Skeletal muscle satellite cell (primary cell): ENCODE measurements around the gene LILRB4.
"Not testable (repeated sequence)": the region's sequence is repeated elsewhere in the genome, so short reads cannot be mapped to it uniquely, and the experiment has no call there.

Experiments
- H3K27me3 ChIP-seq: 2 replicates; pipeline ENCODE4 v1.7.0; 2013; ENCODE audit warnings: low read length; ENCODE audit not compliant: control insufficient read depth, insufficient read depth
- H3K36me3 ChIP-seq: 2 replicates; pipeline ENCODE4 v1.7.0; 2013; ENCODE audit warnings: mild to moderate bottlenecking, control low read depth, low read length; ENCODE audit not compliant: insufficient read depth
- H3K4me1 ChIP-seq: 2 replicates; pipeline ENCODE4 v1.7.0; 2013; ENCODE audit warnings: low read length; ENCODE audit not compliant: control insufficient read depth, insufficient read depth
- H3K4me2 ChIP-seq: 2 replicates; pipeline ENCODE4 v1.7.0; 2013; ENCODE audit warnings: mild to moderate bottlenecking, low read length
- H3K4me3 ChIP-seq: 2 replicates; pipeline ENCODE4 v1.7.0; 2013; ENCODE audit warnings: low read length
- H3K9ac ChIP-seq: 2 replicates; pipeline ENCODE4 v1.7.0; 2013; ENCODE audit warnings: mild to moderate bottlenecking, low read depth, low read length, moderate library complexity
- H3K9me3 ChIP-seq: replicated peaks from 2 replicates; pipeline ENCODE4 v1.7.0; 2013; ENCODE audit warnings: mild to moderate bottlenecking, control low read depth, low read length

LILRB4 gene

DNA sequence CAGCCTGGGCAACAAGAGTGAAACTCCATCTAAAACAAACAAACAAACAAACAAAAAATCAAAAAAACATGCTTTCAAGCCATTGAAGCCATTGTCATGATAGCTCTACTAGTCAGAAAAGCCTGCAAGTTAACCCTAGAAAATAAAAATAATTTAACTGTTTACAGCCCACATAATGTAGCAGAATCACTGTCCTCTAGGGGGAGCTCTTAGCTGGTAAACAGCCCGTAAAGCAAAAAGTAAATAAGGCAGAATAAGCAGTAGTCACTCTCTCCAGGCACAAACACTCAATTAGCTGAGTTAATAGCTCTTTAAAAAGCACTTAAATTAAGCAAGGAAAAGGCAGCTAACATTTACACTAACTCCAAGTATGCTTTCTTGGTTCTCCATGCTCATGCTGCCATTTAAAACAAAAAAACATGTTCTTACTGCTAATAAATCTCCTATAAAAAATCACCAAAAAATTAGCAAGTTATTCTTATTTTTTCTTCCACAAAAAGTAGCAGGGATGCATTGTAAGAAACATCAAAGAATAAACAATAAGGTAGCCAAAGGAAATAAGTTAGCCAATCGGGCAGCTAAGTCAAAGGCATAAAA lies 11.3 kb downstream of the LILRB4 start:
- Histone ChIP-seq H3K9me3 (peaks cover 4% of the 10 kb centered on the region), H3K36me3 (no peaks in the 10 kb centered on the region), H3K4me1 (no peaks in the 10 kb centered on the region), H3K4me2 (no peak overlapping the region), H3K9ac (no peak overlapping the region), H3K27me3 (no peaks in the 10 kb centered on the region), H3K4me3 (no peak overlapping the region)

DNA sequence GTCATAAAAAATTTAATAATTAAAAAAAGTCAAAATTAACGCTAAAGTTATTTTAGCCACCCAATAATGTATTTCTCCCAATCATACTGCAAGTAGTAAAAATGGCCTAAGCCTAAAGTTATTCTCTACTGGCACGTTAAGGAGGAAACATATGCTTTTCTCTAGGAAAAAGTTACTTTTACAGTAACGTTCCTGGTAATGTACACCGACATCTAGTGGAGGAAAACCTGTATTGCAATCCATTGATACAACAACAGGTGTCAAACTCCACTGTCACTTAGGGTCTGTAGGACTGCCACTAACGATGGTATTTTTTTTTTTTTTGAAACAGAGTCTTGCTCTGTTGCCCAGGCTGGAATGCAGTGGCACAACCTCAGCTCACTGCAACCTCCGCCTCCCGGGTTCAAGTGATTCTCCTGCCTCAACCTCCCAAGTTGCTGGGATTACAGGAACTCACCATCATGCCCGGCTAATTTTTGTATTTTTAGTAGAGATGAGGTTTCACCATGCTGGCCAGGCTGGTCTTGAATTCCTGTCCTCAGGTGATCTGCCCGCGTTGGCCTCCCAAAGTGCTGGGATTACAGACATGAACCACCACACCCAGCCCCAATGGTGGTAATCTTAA lies 13.5 kb downstream of the LILRB4 start:
- H3K27me3 ChIP-seq, H3K4me3 ChIP-seq, H3K9me3 ChIP-seq, H3K9ac ChIP-seq, H3K4me1 ChIP-seq, H3K36me3 ChIP-seq, H3K4me2 ChIP-seq: not testable (repeated sequence)

DNA sequence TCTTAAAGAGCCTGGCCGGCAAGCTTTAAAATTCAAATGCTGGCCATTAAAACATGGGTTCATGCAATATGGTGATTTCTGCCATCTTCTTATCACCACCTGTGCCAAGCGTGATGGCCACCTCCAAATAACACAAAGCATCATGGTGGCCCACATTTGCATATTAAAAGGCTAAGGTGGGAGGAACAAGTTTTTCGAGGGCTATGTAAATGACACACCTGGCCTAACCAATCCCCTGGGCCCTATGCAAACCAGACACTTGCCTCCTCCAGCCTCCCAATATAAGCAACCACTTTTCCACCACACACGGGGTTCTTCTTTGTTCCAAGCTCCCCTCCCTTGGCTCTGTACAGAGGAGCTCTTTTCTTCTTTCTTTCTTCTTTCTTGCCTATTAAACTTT lies 14.4 kb downstream of the LILRB4 start:
- Histone ChIP-seq H3K9ac (no peak overlapping the region), H3K4me2 (no peak overlapping the region), H3K4me1 (no peaks in the 10 kb centered on the region), H3K36me3 (no peaks in the 10 kb centered on the region), H3K27me3 (no peaks in the 10 kb centered on the region), H3K9me3 (no peaks in the 10 kb centered on the region), H3K4me3 (no peak overlapping the region)

DNA sequence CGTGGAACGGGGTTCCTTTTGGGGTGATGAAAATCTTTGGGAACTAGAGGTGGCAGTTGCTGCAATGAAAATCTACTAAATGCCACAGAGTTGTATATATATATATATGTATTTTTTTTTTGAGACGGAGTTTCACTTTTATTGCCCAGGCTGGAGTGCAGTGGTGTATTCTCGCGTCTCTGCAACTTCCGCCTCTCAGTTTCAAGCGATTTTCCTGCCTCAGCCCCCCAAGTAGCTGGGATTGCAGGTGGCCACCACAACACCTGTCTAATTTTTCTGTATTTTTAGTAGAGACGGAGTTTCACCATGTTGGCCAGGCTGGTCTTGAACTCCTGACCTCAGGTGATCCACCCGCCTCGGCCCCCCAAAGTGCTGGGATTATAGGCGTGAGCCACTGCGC lies 18.8 kb downstream of the LILRB4 start:
- not testable (repeated sequence) for H3K4me2 ChIP-seq, H3K27me3 ChIP-seq, H3K9me3 ChIP-seq, H3K4me3 ChIP-seq, H3K9ac ChIP-seq, H3K4me1 ChIP-seq, H3K36me3 ChIP-seq

DNA sequence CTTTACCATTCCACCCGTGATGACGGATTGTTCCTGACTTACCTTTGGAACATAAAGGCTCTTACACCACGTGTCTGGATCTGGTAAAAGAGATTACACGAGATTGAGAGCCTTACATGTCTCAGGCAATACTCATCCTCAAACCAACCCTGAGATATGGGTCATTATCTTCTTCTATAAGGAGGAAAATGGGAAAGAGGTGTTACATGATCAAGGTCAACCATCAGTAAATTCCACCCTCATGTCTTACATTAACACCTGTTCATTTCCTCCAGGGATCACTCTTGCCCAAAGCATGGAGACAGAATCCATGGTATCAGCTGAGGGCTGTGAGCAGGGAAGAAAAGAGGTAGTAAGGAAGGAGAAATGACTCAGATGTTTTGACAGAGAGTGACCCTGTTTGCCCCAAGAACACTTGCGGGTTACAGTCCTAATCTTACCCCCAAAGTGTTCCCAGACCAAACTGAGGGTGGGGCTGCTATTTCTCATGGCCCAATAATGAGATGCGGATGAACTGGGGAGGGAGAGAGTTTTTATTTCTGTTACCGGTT lies 19.6 kb downstream of the LILRB4 start:
- Histone ChIP-seq H3K27me3 (no peaks in the 10 kb centered on the region), H3K4me2 (no peak overlapping the region), H3K36me3 (no peaks in the 10 kb centered on the region), H3K4me1 (no peaks in the 10 kb centered on the region), H3K9me3 (no peaks in the 10 kb centered on the region), H3K4me3 (no peak overlapping the region), H3K9ac (no peak overlapping the region)

DNA sequence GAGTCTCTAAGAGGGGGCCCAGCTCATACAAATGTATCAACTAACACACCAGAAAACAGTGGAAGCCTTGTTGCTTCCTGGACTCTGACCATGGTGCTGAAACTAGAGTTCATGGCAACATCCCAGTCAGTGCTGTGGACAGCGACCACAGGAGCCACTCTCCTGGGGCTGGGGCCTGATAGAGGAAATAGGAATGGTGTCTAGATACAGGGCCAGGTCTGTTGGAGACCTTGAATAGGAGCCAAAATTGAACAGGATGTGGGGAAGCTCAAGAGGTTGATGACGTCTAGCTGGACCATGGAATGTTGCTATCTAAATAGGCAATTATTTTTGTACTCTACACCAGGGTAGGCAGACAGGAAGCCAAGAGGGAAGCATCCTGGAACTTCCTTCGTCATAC lies 21.7 kb downstream of the LILRB4 start:
- H3K4me1 ChIP-seq = no peaks in the 10 kb centered on the region
- H3K4me3 ChIP-seq = no peak overlapping the region
- H3K9ac ChIP-seq = no peak overlapping the region
- H3K36me3 ChIP-seq = no peaks in the 10 kb centered on the region
- H3K27me3 ChIP-seq = no peaks in the 10 kb centered on the region
- no peaks in the 10 kb centered on the region for H3K9me3 ChIP-seq
- no peak overlapping the region for H3K4me2 ChIP-seq

DNA sequence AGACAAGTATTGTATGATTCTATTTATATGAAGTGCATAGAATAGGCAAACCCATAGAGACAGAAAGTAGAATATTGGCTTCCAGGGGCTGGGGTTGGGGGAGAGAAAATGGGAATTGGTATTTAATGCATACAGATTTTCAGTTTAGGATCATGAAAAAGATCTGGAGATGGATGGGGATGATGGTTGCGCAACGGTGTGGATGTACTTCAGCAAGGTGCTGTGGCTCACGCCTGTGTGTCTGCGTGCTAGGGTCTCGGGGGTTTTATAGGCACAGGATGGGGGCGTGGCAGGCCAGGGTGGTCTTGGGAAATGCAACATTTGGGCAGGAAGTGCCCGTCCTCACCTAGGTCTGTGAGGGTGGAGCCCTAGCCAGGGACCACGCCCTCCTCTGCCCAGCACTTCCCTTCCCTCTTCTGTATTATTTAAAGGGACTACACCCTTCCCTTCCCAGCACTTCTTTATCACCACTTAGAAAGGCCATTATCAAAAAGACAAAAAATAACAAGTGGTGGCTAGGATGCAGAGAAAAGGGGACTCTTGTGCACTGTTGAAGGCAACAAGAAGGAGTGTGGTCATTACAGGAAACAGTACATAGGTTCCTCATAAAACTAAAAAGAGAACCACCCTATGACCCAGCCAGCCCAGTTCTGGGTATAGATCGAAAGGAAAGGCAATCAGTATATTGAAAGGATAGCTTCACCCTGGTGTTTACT lies 29.0 kb downstream of the LILRB4 start:
- Histone ChIP-seq H3K27me3 (no peaks in the 10 kb centered on the region), H3K36me3 (no peaks in the 10 kb centered on the region), H3K4me3 (no peak overlapping the region), H3K4me1 (no peaks in the 10 kb centered on the region), H3K4me2 (no peak overlapping the region), H3K9me3 (no peaks in the 10 kb centered on the region), H3K9ac (no peak overlapping the region)

DNA sequence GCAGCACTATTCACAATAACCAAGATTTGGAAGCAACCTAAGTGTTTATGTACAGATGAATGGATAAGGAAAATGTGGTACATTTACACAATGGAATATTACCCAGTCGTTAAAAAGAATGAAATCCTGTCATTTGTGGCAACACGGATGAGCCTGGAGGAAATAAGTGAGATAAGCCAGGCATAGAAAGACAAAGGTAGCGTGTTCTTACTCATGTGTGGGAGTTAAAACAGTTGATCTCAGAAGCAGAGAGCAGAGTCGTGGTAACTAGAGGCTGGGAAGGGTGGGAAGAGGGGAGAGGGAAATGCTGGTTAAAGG lies 29.5 kb downstream of the LILRB4 start:
- Histone ChIP-seq H3K36me3 (no peaks in the 10 kb centered on the region), H3K9me3 (no peaks in the 10 kb centered on the region), H3K4me3 (no peak overlapping the region), H3K4me1 (no peaks in the 10 kb centered on the region), H3K27me3 (no peaks in the 10 kb centered on the region), H3K4me2 (no peak overlapping the region), H3K9ac (no peak overlapping the region)

DNA sequence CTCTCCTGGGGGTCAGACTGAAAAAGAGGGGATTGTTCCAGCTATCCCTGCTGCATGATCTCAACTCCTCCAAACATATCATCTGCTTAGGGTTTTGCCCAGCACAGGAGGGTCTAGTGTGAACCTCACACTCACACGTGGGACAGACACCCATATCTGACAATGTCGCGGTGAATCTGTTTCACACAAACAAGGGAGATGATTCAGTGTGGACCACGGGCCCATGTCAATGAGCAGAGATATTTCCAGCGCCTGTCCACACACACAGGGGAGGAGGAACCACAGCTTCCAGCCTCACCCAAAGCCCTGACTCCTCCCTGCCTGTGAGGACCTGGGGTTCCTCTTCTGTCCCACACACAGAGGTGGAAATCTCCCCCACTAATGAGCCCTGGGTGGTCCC lies 31.9 kb downstream of the LILRB4 start:
- Histone ChIP-seq H3K36me3 (no peaks in the 10 kb centered on the region), H3K9me3 (peaks cover 5% of the 10 kb centered on the region), H3K4me3 (no peak overlapping the region), H3K9ac (no peak overlapping the region), H3K4me2 (no peak overlapping the region), H3K4me1 (no peaks in the 10 kb centered on the region), H3K27me3 (no peaks in the 10 kb centered on the region)

DNA sequence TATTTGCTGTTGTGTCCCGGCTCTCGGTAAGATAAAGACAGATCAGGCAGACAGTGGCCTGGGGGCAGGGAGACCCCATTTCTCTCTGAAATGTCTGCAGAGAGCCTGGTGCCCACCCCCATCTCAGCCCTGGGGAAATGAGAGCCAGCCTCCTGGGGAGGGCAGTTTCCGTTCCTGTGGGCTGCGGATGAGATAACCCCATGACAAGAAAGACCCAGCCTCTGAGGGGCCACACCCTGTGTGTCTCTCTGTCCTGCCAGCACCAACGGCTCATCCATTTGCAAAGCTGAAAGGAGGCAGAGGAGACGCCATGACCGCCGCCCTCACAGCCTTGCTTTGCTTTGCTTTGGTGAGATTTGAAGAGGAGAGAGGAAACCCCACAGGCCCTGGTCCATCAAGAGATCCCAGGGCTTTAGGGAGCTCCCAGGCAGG lies 33.3 kb downstream of the LILRB4 start:
- Histone ChIP-seq H3K27me3 (no peaks in the 10 kb centered on the region), H3K4me1 (no peaks in the 10 kb centered on the region), H3K9me3 (peaks cover 5% of the 10 kb centered on the region), H3K9ac (no peak overlapping the region), H3K4me3 (no peak overlapping the region), H3K4me2 (no peak overlapping the region), H3K36me3 (no peaks in the 10 kb centered on the region)

DNA sequence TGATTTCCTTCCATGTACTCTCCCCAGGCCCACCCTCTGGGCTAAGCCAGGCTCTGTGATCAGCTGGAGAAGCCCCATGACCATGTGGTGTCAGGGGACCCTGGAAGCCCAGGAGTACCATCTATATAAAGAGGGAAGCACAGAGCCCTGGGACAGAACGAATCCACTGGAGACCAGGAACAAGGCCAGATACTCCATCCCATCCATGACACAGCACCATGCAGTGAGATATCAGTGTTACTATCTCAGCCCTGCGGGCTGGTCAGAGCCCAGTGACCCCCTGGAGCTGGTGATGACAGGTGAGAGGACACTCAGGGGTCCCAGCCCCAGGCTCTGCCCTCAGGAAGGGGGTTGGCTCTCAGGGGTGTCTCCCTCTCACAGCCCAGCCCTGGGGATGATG lies 34.0 kb downstream of the LILRB4 start:
- H3K27me3 ChIP-seq = no peaks in the 10 kb centered on the region
- H3K4me1 ChIP-seq = no peaks in the 10 kb centered on the region
- H3K4me3 ChIP-seq = no peak overlapping the region
- H3K4me2 ChIP-seq = no peak overlapping the region
- H3K9ac ChIP-seq = no peak overlapping the region
- H3K9me3 ChIP-seq = peaks cover 5% of the 10 kb centered on the region
- no peaks in the 10 kb centered on the region for H3K36me3 ChIP-seq

DNA sequence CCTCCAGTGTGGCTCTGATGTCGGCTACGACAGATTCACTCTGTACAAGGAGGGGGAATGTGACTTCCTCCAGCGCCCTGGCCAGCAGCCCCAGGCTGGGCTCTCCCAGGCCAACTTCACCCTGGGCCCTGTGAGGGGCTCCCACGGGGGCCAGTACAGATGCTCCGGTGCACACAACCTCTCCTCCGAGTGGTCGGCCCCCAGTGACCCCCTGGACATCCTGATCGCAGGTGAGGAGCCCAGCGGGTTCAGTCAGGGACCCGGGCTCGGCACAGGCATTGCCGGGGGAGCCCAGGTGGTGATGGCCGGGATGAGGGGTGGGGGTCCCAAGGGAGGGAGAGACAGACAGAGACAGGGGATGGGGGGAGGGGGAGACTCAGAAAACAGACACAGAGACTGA lies 34.9 kb downstream of the LILRB4 start:
- H3K4me2 ChIP-seq, H3K4me3 ChIP-seq, H3K4me1 ChIP-seq, H3K36me3 ChIP-seq, H3K9ac ChIP-seq, H3K27me3 ChIP-seq, H3K9me3 ChIP-seq: not testable (repeated sequence)
